Measurements from ENCODE around the gene GNB1.

DNA sequence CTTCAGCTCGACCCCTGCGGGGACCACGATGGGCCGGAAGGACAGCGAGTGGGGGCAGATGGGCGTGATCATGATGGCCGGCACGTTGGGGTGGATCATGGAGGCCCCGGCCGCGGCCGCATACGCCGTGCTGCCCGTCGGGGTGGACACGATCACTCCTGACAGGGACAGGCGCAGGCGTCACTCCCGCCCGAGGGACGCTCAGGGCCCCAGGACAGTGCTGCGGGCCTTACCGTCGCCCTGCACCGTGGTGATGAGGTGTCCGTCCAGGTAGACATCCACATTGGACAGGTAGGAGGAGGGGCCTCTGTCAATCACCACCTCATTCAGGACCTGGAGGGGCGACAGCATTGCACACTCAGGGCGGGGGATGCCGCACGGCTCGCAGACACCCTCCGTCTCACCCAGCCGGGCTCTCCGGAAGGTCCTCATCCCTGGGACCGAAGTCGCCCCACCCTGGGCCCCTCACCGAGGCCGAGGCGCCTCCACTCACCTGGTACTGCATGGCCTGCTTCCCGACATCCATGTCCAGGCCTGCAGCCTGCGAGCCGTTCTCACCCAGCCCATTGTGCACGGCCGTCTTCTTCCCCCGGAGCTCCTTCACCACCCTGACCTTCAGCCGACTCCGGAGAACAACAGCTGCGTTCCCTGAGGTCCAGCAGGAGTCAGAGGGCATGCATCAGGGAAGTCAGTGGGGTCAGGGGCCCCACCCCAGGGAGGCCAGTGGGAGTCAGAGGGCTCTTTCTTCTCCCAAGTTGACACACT lies 136.7 kb downstream of the GNB1 start:
- TF ChIP-seq POLR2A (IDR thresholded peaks at IDR 0.05; ENCODE audit: low read length) (no peak), GATA1 (IDR thresholded peaks at IDR 0.05; ENCODE audit: low read depth, low read length) (no peak)

Measured in erythroblast (primary cell).